Stimulated activated CD4-positive, alpha-beta T cell treated with anti-CD3 and anti-CD28 coated beads, TNF-alpha, amount 100 ng/mL, for 1 hour (primary cell): ENCODE measurements around the gene RNF213.

Experiments used
- DNase-seq, 3 donors: peaks; one replicate each; pipeline ENCODE4 v3.0.0-alpha.2; 2020; ENCODE audit warnings: low read depth in 3 of 3, low spot score in 1 of 3

RNF213 gene

GRCh38 chr17:80347536-80347935 lies 86.9 kb downstream of the RNF213 start:
- no peak for DNase-seq

DNA sequence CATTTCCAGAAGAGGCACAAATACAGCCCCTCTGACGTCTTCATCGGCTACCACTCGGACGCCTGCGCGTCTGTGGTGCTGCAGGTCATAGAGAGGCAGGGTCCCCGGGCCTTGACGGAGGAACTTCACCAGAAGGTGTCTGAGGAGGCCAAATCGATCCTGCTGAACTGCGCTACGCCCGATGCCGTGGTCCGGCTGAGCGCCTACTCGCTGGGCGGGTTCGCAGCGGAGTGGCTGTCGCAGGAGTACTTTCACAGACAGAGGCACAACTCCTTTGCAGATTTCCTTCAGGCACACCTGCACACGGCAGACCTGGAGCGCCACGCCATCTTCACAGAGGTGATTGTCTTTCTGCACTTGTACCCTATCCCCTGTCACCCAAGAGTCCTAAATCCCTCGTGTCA lies 87.3 kb downstream of the RNF213 start:
- no peak for DNase-seq

DNA sequence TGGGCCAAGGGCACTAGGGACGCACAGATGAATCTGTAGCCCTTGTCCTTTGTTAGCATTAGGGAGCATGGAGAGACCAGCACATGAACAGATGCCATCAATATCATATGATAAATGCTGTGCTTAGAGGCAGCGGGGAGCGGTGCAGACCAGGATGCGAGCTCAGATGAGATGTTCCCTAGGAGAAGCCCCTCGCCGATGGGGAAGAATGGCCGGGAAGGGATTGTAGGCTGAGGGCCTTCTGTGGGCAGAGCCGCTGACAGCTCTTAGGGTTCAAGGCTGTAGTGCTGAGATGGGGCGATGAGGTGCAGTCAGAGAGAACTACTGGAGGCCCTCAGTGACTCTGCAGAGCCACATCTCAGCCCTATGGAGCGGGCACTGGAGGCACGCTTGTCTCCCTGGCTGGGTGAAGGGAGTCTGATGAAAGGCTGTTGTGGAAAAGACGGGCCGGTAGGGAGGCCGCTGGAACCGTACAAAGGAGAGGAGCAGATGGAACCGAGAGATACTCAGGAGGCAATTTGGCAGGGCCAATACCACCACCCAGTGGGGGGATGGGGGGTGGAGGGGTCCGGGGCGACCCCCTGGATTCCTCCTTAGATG lies 88.0 kb downstream of the RNF213 start:
- no peak for DNase-seq

- DNase-seq, result no peak
These were observed 88.5 kb downstream of the RNF213 start for GRCh38 chr17:80349151-80349651.

GRCh38 chr17:80349751-80350150 lies 89.1 kb downstream of the RNF213 start:
- DNase-seq, result no peak

- no peak for DNase-seq
These were observed 91.7 kb downstream of the RNF213 start for GRCh38 chr17:80352216-80352895.

DNA sequence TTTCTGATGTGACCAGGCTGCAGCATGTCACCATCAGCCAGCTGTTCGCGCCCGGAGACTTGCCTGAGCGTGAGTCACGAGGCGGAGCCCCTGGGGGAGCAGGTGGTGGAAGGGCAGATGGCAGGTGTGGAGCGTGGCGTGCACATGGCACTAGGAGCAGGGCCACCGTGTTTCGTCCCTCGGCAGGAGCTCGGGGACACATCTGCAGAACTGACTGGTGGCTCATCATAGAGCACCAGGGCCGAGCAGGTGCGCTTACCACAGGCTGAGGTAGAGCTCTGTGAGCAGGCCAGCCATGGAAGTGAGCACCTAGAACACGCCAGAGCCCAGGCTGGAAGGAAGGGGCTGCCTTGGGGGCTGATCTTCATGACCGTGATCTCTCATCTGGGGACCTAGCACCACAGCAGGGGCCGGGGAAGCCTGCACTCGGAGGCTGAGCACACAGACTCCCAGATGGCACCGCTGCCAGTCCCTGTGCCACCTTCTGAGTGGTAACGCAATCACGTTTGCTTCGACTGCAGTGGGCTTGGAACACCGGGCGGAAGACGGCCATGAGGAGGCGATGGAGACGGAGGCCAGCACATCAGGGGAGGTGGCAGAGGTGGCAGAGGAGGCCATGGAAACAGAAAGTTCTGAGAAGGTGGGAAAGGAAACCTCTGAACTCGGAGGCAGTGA lies 92.5 kb downstream of the RNF213 start:
- DNase-seq, result no peak

DNA sequence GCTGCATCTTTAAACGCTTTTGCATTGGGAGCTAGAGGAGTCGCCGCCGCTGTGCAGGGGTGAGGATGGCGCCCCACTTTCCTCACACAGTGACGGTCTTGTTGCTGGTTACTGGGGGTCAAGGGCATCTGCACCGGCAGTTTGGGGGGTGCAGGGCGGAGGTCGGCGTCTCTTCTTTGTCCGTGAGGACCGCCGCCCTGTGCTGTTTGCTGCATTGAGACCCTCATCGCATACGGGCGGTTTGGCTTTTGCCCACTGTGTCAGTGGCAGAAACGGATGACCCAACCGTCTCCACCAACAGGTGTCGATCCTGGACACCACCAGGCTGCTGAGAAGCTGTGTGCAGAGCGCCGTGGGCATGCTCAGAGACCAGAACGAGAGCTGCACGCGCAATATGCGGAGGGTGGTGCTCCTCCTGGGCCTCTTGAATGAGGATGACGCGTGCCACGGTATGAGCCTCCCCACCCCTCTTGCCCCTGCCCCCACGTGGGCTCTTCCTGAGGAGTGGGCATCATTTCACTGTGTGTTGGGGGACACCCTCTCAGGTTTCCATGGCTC lies 93.1 kb downstream of the RNF213 start:
- DNase-seq, result no peak

DNA sequence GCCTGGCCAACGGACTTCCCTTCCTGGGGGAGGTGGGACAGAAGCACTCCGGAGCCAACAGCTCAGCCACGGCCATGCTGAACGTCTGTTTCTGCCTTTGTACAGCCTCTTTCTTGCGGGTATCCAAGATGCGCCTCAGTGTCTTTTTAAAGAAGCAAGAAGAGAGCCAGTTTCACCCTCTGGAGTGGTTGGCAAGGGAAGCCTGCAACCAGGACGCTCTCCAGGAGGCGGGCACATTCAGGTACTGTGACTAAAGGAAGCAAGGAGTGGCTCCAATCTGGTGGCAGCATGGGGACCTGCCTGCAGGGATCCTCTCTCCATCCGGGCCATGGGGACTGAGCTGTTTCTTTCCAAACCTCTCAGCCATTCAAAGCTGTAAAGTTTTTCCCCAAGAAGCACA lies 93.7 kb downstream of the RNF213 start:
- no peak for DNase-seq

- DNase-seq, result no peak
These were observed 95.7 kb downstream of the RNF213 start for GRCh38 chr17:80356231-80356856.

DNA sequence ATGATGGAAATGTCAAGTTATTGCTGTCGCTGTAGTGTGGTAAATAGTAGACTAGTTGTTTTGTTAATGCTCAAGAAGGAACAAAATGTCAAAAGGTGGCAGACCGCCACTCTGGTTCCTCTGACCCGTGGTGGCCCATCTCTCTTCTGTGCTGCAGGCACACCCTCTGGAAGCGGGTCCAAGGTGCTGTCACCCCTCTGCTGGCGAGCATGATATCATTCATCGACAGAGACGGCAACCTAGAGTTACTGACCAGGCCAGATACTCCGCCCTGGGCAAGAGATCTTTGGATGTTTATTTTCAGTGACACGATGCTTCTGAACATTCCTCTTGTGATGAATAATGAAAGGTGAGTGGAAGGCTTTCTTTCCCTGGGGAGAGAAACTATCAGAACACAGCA lies 97.5 kb downstream of the RNF213 start:
- DNase-seq, result no peak

- no peak for DNase-seq
These were observed 98.2 kb downstream of the RNF213 start for GRCh38 chr17:80358861-80359260.

DNA sequence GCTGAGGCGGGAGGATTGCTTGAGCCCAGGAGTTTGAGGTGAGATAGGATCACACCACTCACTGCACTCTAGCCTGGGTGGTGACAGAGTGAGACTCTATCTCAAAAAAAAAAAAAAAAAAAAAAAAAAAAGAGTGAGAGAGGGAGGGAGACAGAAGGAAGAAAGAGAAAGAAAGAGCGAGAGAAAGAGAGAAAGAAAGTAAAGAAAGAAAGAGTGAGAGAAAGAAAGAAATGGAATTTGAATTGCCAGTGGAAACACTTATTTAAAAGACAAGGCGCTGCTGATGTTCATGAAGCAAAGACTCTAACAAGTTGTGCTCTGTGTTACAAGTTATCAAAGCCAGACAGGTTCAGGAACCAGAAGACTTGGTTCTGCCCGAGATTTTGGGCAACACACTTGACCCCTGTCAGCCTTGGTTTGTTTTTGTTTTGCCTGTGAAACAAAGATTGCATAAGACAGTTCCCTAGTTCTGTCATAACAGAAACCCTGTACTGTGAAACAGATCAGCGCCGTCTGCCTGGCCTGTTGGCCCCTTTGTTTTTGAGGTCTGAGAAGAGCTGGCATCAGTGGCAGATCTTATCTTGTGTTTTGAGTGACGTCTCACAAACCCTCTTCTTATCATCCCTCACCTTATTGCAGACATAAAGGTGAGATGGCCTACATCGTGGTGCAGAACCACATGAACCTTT lies 98.9 kb downstream of the RNF213 start:
- DNase-seq, result no peak

- no peak for DNase-seq
These were observed 99.7 kb downstream of the RNF213 start for GRCh38 chr17:80360396-80360795.

DNA sequence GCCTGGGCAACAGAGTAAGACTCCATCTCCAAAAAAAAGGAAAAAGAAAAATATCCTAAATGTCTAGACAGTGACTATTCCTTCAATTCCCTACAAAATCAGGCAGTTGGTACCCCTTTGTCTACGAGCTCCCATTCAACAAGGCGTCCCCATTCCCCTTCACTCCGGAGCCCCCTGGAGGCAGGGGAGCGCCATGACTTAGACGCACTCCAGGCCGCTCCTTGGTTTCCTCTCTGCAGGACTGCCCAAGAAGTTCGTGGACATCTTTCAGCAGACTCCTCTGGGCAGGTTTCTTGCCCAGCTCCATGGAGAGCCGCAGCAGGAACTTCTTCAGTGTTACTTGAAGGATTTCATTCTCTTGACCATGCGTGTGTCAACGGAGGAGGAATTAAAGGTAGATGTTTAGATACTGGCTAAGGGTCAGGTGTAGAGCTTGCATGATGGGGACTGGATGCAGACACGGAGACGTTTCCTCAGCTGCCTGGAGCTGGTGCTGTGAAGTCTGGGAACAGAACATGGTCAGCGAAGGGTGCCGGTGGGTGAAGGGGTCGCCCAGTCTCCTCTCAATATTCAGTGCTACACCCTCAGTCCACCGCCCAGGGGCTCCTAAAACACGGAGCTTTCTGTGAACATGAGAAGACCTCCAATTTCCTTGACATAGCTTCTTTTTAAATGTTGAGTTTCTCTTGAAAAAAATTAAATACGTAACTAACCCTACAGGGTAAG lies 101.0 kb downstream of the RNF213 start:
- peak in 1 of 3 donors; percentile 12 for DNase-seq

- no peak for DNase-seq
These were observed 101.9 kb downstream of the RNF213 start for GRCh38 chr17:80362428-80363119.

- no peak for DNase-seq
These were observed 102.5 kb downstream of the RNF213 start for GRCh38 chr17:80363120-80363515.

GRCh38 chr17:80363518-80364090 lies 103.0 kb downstream of the RNF213 start:
- no peak for DNase-seq

DNA sequence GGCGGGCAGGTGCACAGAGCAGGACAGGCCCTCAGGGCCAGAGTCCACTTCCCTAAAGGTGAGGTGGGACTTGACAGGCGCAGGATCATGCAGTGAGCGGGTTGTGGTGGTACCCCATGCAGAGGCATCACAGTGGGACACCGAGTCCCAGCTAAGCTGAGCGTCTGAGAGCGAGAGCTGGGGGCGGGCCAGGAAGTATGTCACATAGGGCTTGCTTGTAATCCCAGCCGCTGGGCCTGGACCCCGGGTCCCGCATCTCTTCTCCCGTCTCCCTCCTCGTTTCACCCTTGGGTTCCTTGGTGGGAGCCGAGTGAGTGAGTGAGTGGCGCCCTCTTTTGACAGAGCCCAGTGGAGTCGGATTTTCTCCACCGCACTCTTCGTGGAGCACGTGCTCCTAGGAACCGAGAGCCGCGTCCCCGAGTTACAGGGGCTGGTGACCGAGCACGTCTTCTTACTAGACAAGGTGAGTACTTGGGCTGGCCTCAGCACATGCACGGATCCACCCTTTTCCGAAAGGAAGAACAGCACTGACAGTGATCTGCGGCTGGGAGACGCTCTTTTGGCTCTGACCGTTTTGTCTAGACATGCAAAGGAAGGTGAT lies 103.5 kb downstream of the RNF213 start:
- no peak for DNase-seq
